Left renal cortex interstitium (tissue), 4 donors: ENCODE measurements around the gene HCRTR1. TPM values are rescaled to one million over a fixed set of nuclear protein-coding genes. Genes with fewer than 3 reads are reported as not detected.

Experiments
- polyA plus RNA-seq, 4 donors: library from polyadenylated mRNA; unstranded; fragments of 120-200 nt; gene quantifications; one replicate each; pipeline ENCODE4 v1.2.1, GENCODE V29; 2013; ENCODE audit not compliant: insufficient read length in 4 of 4

HCRTR1 gene
- polyA plus RNA-seq, 4 donors, result 0.07 to 0.25 (median 0.14) TPM

Other genes with a start within 250 kb of the HCRTR1 start
- gene FABP3, start 244.6 kb upstream of the HCRTR1 start, polyA plus RNA-seq, result 10 to 100 TPM; 56.7 to 91.7 (median 65.9) TPM
- gene SERINC2, start 204.5 kb upstream of the HCRTR1 start, polyA plus RNA-seq, result 10 to 100 TPM; 38.4 to 57.1 (median 47.9) TPM
- gene TINAGL1, start 41.2 kb upstream of the HCRTR1 start, polyA plus RNA-seq, result 10 to 100 TPM; 41.7 to 53.2 (median 43.1) TPM
- 10 to 100 TPM; 70.0 to 80.1 (median 79.1) TPM for gene PEF1, start 27.2 kb downstream of the HCRTR1 start, polyA plus RNA-seq
- gene COL16A1, start 86.3 kb downstream of the HCRTR1 start, polyA plus RNA-seq, result 10 to 100 TPM; 42.2 to 70.7 (median 53.5) TPM
- gene ADGRB2, start 146.7 kb downstream of the HCRTR1 start, polyA plus RNA-seq, result 10 to 100 TPM in 3 of 4 donors, 1 to 10 TPM in 1; 9.7 to 18.7 (median 17.9) TPM
- gene SPOCD1, start 198.3 kb downstream of the HCRTR1 start, polyA plus RNA-seq, result under 1 TPM; 0.25 to 0.62 (median 0.28) TPM